Measurements from ENCODE around the gene AHCYL1. TPM values are rescaled to one million over a fixed set of nuclear protein-coding genes. Genes with fewer than 3 reads are reported as not detected.

The AHCYL1 gene
- polyA plus RNA-seq, 1 experiment = 133 TPM

DNA sequence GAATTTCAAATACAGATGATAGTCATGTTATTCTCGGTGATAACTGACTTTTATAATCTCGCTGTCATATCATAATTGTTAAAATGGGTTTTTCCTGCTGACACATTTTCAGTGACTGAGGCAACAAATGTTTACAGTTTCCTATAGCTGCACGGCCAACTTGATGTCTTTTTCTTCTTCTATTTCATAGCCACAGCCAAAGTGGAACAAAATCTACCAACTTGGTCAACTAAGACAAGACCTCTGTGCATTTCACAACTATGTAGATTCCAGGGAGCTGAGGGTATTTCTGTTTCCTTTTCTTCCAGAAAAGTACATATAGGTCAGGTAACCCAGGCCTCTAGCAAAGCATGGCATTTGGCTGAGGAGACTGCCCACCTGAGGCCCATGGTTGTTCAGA lies 10.4 kb upstream of the AHCYL1 start:
- Histone ChIP-seq H3K4me3 (ENCODE audit: low read depth, low read length) (no peak overlapping the region), H3K9me3 (ENCODE audit: control insufficient read depth, insufficient read depth, low read length) (peaks cover 19% of the 10 kb centered on the region), H3K27me3 (ENCODE audit: control insufficient read depth, insufficient read depth, low read length) (no peaks in the 10 kb centered on the region), H3K27ac (ENCODE audit: low read depth, low read length) (no peak overlapping the region)
- ChIA-PET POLR2A (no interaction called here), CTCF (interaction anchor here (3.1 to 15.3 kb wide), 2 partner anchors 10 to 195 kb away, joined by 16 to 535 read pairs; partner anchors contain the start of gene AHCYL1)
- no peak for DNase-seq (ENCODE audit: low read depth, low spot score)
- TF ChIP-seq CTCF (IDR thresholded peaks at IDR 0.05; ENCODE audit: low read depth, low read length) = no peak

DNA sequence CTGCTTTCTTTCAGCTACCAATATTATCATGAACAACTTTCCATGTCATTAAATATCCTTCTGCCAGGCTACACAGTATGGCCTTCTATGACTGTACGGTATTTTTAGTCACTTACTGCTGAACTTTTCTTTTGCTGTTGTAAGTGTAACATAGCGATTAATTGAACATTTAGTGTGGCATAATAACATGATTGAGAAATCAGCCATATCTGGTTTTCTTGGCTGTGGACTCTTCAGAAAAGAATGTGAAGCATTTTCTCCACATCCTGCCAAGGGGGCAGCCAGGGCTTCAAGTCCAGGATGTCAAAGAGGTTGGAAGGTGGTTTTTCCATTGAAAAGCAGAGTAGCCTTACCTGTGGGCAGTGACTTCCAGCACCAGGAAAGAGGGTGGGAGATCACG lies 8.8 kb upstream of the AHCYL1 start:
- H3K27me3 ChIP-seq (ENCODE audit: control insufficient read depth, insufficient read depth, low read length) = no peaks in the 10 kb centered on the region
- DNase-seq (ENCODE audit: low read depth, low spot score) = no peak
- peaks cover 19% of the 10 kb centered on the region for H3K9me3 ChIP-seq (ENCODE audit: control insufficient read depth, insufficient read depth, low read length)
- H3K4me3 ChIP-seq (ENCODE audit: low read depth, low read length) = no peak overlapping the region
- TF ChIP-seq CTCF (IDR thresholded peaks at IDR 0.05; ENCODE audit: low read depth, low read length) = no peak
- peak overlapping the region; percentile 47 for H3K27ac ChIP-seq (ENCODE audit: low read depth, low read length)
- CTCF ChIA-PET = interaction anchor here (3.1 to 15.3 kb wide), 2 partner anchors 9 to 197 kb away, joined by 16 to 535 read pairs; partner anchors contain the start of gene AHCYL1
- POLR2A ChIA-PET = interaction anchor here (1.0 kb wide), 1 partner anchor 99 kb away, joined by 4 read pairs; no protein-coding TSS in a partner anchor

GRCh38 chr1:109976762-109977161 lies 7.8 kb upstream of the AHCYL1 start:
- H3K27ac ChIP-seq (ENCODE audit: low read depth, low read length) = no peak overlapping the region
- DNase-seq (ENCODE audit: low read depth, low spot score) = no peak
- POLR2A ChIA-PET = no interaction called here
- CTCF ChIA-PET = interaction anchor here (1.0 to 15.3 kb wide), 3 partner anchors 8 to 198 kb away, joined by 3 to 535 read pairs (median 16); partner anchors contain the start of gene AHCYL1
- H3K9me3 ChIP-seq (ENCODE audit: control insufficient read depth, insufficient read depth, low read length) = peaks cover 19% of the 10 kb centered on the region
- no peak for TF ChIP-seq CTCF (IDR thresholded peaks at IDR 0.05; ENCODE audit: low read depth, low read length)
- H3K27me3 ChIP-seq (ENCODE audit: control insufficient read depth, insufficient read depth, low read length) = no peaks in the 10 kb centered on the region
- H3K4me3 ChIP-seq (ENCODE audit: low read depth, low read length) = no peak overlapping the region

- POLR2A ChIA-PET = no interaction called here
- DNase-seq (ENCODE audit: low read depth, low spot score) = no peak
- Histone ChIP-seq H3K9me3 (ENCODE audit: control insufficient read depth, insufficient read depth, low read length) (peaks cover 19% of the 10 kb centered on the region), H3K27me3 (ENCODE audit: control insufficient read depth, insufficient read depth, low read length) (no peaks in the 10 kb centered on the region), H3K27ac (ENCODE audit: low read depth, low read length) (no peak overlapping the region), H3K4me3 (ENCODE audit: low read depth, low read length) (no peak overlapping the region)
- no peak for TF ChIP-seq CTCF (IDR thresholded peaks at IDR 0.05; ENCODE audit: low read depth, low read length)
- CTCF ChIA-PET = interaction anchor here (1.0 to 15.3 kb wide), 2 partner anchors 184 to 198 kb away, joined by 3 to 535 read pairs; no protein-coding TSS in a partner anchor
These were observed 7.3 kb upstream of the AHCYL1 start for GRCh38 chr1:109977225-109977624.

- no peak for TF ChIP-seq CTCF (IDR thresholded peaks at IDR 0.05; ENCODE audit: low read depth, low read length)
- CTCF ChIA-PET = interaction anchor here (1.0 to 15.3 kb wide), 2 partner anchors 184 to 199 kb away, joined by 3 to 535 read pairs; no protein-coding TSS in a partner anchor
- POLR2A ChIA-PET = interaction anchor here (1.1 kb wide), 1 partner anchor 64 kb away, joined by 3 read pairs; no protein-coding TSS in a partner anchor
- Histone ChIP-seq H3K9me3 (ENCODE audit: control insufficient read depth, insufficient read depth, low read length) (peaks cover 19% of the 10 kb centered on the region), H3K4me3 (ENCODE audit: low read depth, low read length) (no peak overlapping the region), H3K27me3 (ENCODE audit: control insufficient read depth, insufficient read depth, low read length) (no peaks in the 10 kb centered on the region), H3K27ac (ENCODE audit: low read depth, low read length) (no peak overlapping the region)
- DNase-seq (ENCODE audit: low read depth, low spot score) = no peak
These were observed 6.7 kb upstream of the AHCYL1 start for GRCh38 chr1:109977657-109978378.

Measured in AG04450 (cell line).